Mucosa of rectum (tissue), 2 donors: ENCODE data around the gene URB1.

Source experiments
- H3K27ac ChIP-seq, 2 donors: one replicate each; pipeline ENCODE4 v1.7.0; 2013; ENCODE audit warnings: inconsistent platforms in 2 of 2, low read depth in 2 of 2, low read length in 2 of 2
- H3K27me3 ChIP-seq, 2 donors: one replicate each; pipeline ENCODE4 v1.7.0; 2013; ENCODE audit warnings: low read length in 2 of 2; ENCODE audit not compliant: control insufficient read depth in 2 of 2, insufficient read depth in 2 of 2
- H3K36me3 ChIP-seq, 2 donors: one replicate each; pipeline ENCODE4 v1.7.0; 2013; ENCODE audit warnings: low read length in 2 of 2; ENCODE audit not compliant: control insufficient read depth in 2 of 2, insufficient read depth in 2 of 2
- H3K4me1 ChIP-seq, 2 donors: one replicate each; pipeline ENCODE4 v1.7.0; 2013; ENCODE audit warnings: low read length in 2 of 2, mild to moderate bottlenecking in 1 of 2; ENCODE audit not compliant: control insufficient read depth in 2 of 2, insufficient read depth in 2 of 2
- H3K4me3 ChIP-seq, 2 donors: one replicate each; pipeline ENCODE4 v1.7.0; 2013; ENCODE audit warnings: low read length in 2 of 2
- H3K9ac ChIP-seq, 2 donors: one replicate each; pipeline ENCODE4 v1.7.0; 2013; ENCODE audit warnings: low read length in 2 of 2, low read depth in 1 of 2, mild to moderate bottlenecking in 1 of 2
- H3K9me3 ChIP-seq, 2 donors: one replicate each; pipeline ENCODE4 v1.7.0; 2013; ENCODE audit warnings: low read length in 2 of 2; ENCODE audit not compliant: control insufficient read depth in 2 of 2
- donor health status: healthy.
- donor health status: Normal muscosa, but diverticular disease.

URB1 gene

DNA sequence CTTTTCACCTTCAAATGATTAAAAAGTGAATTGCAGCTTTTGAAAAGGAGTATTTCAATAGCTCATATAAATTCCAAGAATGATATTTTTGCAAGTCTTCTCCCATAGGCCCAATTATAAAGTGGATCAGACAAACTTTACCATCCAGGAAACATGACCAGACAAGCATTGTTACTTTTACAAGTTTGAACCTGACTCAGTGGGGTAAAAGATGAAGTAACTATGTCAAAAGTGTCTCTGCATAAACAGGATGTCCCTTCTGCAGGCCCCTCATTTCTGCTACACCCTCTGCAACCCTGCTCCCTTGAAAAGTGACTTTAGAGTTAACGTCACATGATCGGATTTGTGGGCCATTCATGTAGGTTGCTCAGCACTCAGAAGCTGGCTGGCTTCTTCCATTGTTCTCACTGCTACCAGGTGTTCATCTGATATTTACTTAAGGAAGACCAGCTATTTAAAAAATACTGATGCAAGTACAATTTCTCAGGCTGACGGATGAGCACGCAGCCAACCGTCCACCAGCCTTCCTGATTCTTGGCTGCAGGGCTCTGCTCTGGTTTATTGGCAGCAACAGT lies 32.3 kb downstream of the URB1 start:
- Histone ChIP-seq H3K27me3 (no peaks in the 10 kb centered on the region), H3K27ac (no peak overlapping the region), H3K4me1 (peaks cover 0 to 5% of the 10 kb centered on the region in 2 donors), H3K9ac (no peak overlapping the region), H3K9me3 (no peaks in the 10 kb centered on the region), H3K4me3 (no peak overlapping the region), H3K36me3 (peaks cover 57 to 65% of the 10 kb centered on the region in 2 donors)

GRCh38 chr21:32359719-32360260 lies 33.0 kb downstream of the URB1 start:
- H3K36me3 ChIP-seq: peaks cover 62 to 71% of the 10 kb centered on the region in 2 donors
- H3K4me1 ChIP-seq: peaks cover 0 to 2% of the 10 kb centered on the region in 2 donors
- H3K9ac ChIP-seq: no peak overlapping the region
- no peaks in the 10 kb centered on the region for H3K9me3 ChIP-seq
- H3K4me3 ChIP-seq: no peak overlapping the region
- H3K27ac ChIP-seq: no peak overlapping the region
- H3K27me3 ChIP-seq: no peaks in the 10 kb centered on the region

- H3K27ac ChIP-seq: no peak overlapping the region
- no peaks in the 10 kb centered on the region for H3K4me1 ChIP-seq
- no peak overlapping the region for H3K9ac ChIP-seq
- H3K4me3 ChIP-seq: no peak overlapping the region
- no peaks in the 10 kb centered on the region for H3K27me3 ChIP-seq
- H3K36me3 ChIP-seq: peaks cover 75 to 83% of the 10 kb centered on the region in 2 donors
- H3K9me3 ChIP-seq: no peaks in the 10 kb centered on the region
Observed at GRCh38 chr21:32356874-32357395, 35.9 kb downstream of the URB1 start.

DNA sequence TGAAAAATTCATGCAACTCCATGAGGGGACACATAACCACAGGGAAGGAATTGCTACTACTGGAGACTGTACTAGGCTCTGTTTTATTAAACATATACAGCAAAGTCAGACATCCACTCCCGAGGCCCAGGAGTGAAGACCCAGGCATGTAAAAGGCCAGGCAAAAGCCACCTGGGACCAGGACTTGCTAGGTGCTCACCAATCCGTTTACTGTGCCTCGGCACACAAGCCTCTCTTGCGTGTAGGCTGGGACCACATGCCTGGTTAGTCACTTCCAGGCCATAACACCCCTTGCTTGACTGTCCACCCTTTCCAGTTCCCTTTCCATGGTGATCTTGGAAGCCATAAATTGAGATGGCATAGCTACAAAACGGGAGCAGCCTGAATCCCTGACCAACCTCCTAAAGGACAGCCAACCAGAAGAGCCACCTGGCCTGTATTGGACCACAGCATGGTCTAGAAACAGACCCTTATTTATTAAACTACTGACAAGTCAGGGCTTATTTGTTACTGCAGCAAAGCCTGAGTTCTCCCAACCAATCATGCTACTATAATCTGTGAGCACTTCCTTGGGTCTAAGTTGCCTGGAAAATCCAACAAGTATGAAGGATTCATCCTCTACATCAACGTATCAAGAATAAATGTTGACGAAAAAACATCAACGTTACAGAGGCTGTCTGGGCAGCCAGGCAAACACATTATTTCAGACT lies 39.7 kb downstream of the URB1 start:
- Histone ChIP-seq H3K4me3 (no peak overlapping the region), H3K9ac (no peak overlapping the region), H3K9me3 (no peaks in the 10 kb centered on the region), H3K4me1 (peaks cover 0 to 1% of the 10 kb centered on the region in 2 donors), H3K36me3 (peaks cover 70 to 84% of the 10 kb centered on the region in 2 donors), H3K27me3 (no peaks in the 10 kb centered on the region), H3K27ac (no peak overlapping the region)

DNA sequence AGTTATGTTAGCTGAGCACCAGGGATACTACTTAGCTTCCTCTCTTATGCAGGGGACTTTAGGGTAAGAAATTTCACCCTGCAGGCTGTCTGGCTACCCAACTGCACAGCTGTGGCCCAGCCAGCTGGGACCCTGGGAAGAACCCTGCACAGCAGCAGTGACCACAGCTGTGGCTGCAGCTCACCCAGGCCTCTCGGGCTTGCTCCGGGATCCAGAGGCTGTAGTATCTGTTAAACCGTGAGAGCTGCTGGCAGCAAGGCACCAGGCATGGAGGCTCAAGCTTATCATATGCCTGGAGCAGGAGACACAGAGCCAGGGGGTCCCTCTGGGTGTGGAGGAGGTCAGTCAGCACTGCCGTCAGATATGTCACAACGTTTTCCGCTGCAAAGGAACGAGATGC lies 40.3 kb downstream of the URB1 start:
- Histone ChIP-seq H3K27ac (no peak overlapping the region), H3K9ac (no peak overlapping the region), H3K27me3 (no peaks in the 10 kb centered on the region), H3K36me3 (peaks cover 73 to 87% of the 10 kb centered on the region in 2 donors), H3K4me1 (peaks cover 0 to 4% of the 10 kb centered on the region in 2 donors), H3K9me3 (no peaks in the 10 kb centered on the region), H3K4me3 (no peak overlapping the region)

DNA sequence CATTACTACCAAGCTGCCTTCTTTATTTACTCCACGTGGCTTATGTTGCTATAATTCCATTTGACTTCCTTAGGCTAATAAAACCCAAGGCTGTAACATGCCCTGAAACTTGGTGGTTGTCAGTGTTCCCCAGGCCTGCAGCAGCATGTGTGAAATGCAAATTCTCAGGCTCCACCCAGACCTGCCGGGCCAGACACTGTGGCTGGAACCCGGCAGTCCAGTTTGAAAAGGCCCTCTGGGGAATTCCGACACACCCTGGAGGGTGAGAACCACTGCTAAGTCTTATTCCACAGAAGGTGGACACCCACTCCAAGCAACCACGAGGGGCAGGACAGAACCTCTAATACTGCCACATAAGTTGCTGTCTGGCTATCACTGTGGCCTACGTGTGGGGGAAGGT lies 41.4 kb downstream of the URB1 start:
- Histone ChIP-seq H3K27ac (no peak overlapping the region), H3K36me3 (peaks cover 77 to 90% of the 10 kb centered on the region in 2 donors), H3K9ac (no peak overlapping the region), H3K9me3 (no peaks in the 10 kb centered on the region), H3K4me3 (no peak overlapping the region), H3K27me3 (no peaks in the 10 kb centered on the region), H3K4me1 (peaks cover 0 to 4% of the 10 kb centered on the region in 2 donors)

DNA sequence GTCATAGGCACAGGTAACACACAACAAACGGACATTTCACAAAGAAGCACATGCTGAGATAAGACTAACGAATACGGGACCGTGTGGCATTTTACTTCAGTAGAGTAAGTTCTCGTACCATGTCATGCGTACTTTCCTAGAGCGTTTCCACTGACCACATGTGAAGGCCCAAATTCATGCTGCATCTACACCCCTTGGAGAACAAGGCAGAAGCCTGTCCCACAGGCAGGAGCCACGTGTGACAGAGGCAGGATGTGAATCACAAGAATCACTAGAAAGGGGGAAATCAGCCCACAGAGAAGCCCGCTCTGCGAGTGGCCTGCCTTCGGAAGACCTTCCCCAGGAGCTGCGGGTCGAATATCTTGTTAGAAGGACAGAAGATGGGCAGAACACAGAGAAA lies 41.8 kb downstream of the URB1 start:
- H3K9me3 ChIP-seq: no peaks in the 10 kb centered on the region
- H3K27me3 ChIP-seq: no peaks in the 10 kb centered on the region
- H3K27ac ChIP-seq: no peak overlapping the region
- peaks cover 0 to 4% of the 10 kb centered on the region in 2 donors for H3K4me1 ChIP-seq
- H3K4me3 ChIP-seq: no peak overlapping the region
- peaks cover 77 to 90% of the 10 kb centered on the region in 2 donors for H3K36me3 ChIP-seq
- H3K9ac ChIP-seq: no peak overlapping the region

- no peak overlapping the region for H3K9ac ChIP-seq
- H3K27ac ChIP-seq: no peak overlapping the region
- peaks cover 79 to 91% of the 10 kb centered on the region in 2 donors for H3K36me3 ChIP-seq
- H3K9me3 ChIP-seq: no peaks in the 10 kb centered on the region
- no peak overlapping the region for H3K4me3 ChIP-seq
- peaks cover 0 to 4% of the 10 kb centered on the region in 2 donors for H3K4me1 ChIP-seq
- H3K27me3 ChIP-seq: no peaks in the 10 kb centered on the region
Observed at GRCh38 chr21:32350211-32350980, 42.4 kb downstream of the URB1 start.

GRCh38 chr21:32349333-32349944 lies 43.4 kb downstream of the URB1 start:
- peaks cover 0 to 3% of the 10 kb centered on the region in 2 donors for H3K9me3 ChIP-seq
- H3K36me3 ChIP-seq: peaks cover 80 to 91% of the 10 kb centered on the region in 2 donors
- H3K4me1 ChIP-seq: peaks cover 0 to 4% of the 10 kb centered on the region in 2 donors
- no peak overlapping the region for H3K4me3 ChIP-seq
- no peak overlapping the region for H3K9ac ChIP-seq
- H3K27me3 ChIP-seq: no peaks in the 10 kb centered on the region
- H3K27ac ChIP-seq: no peak overlapping the region
